GM12878 (cell line): ENCODE measurements around the gene PITRM1. TPM values are rescaled to one million over a fixed set of nuclear protein-coding genes. Genes with fewer than 3 reads are reported as not detected.

Experiments used
- ATAC-seq: fragments of 200-7000 bp; cut with Tn5 transposase; 3 replicates; pipeline ENCODE4 v1.9.1; 2020; ENCODE audit warnings: mild to moderate bottlenecking, moderate library complexity
- BruUV-seq: library from RNA; stranded (reverse); fragments of 400-500 nt; replicated peaks from 2 replicates; lab custom pipeline; 2021; lab: Mats Ljungman, UMichigan
- CTCF ChIA-PET: fragments of 300-600 bp; sonication (Branson Sonifier 250); formaldehyde crosslinking; extraction: SDS; loops from one replicate; lab custom pipeline; 2021; ENCODE audit warnings: inconsistent platforms; lab: Yijun Ruan, JAX
- POLR2A ChIA-PET: fragments of 350-600 bp; formaldehyde crosslinking; extraction: SDS; loops from one replicate; lab custom pipeline; 2021; ENCODE audit warnings: inconsistent platforms; lab: Charles Lee
- RAD21 ChIA-PET: fragments of 300-600 bp; sonication (Branson Sonifier 250); formaldehyde crosslinking; loops from one replicate; lab custom pipeline; 2023; ENCODE audit warnings: antibody characterized with exemption; ENCODE audit not compliant: unreplicated experiment; lab: Charles Lee
- SMC1A ChIA-PET: fragments of 300-600 bp; sonication (Branson Sonifier 250); formaldehyde crosslinking; loops from one replicate; lab custom pipeline; 2023; ENCODE audit not compliant: unreplicated experiment, uncharacterized antibody; lab: Charles Lee
- DNase-seq: peaks from one replicate; pipeline ENCODE4 v3.0.0-alpha.2; 2011; ENCODE audit warnings: low read depth, low spot score
- FAIRE-seq: peaks from 3 replicates; lab custom pipeline; 2011; peaks lifted over from hg19 to GRCh38; lab: Jason Lieb, UNC
- H2AFZ ChIP-seq: 2 replicates; pipeline ENCODE4 v1.6.0; 2011; ENCODE audit warnings: low read depth, low read length, control low read depth; ENCODE audit not compliant: control insufficient read depth
- H3K27ac ChIP-seq: 2 replicates; pipeline ENCODE4 v1.5.1; 2011; ENCODE audit warnings: control low read depth; ENCODE audit not compliant: control insufficient read depth, insufficient read depth
- H3K27me3 ChIP-seq, 2 experiments: replicated peaks in 1 of 2; 2 replicates each; pipeline versions ENCODE4 v1.6.0 to v1.6.1; 2011; ENCODE audit warnings: low read length in 1 of 2; ENCODE audit not compliant: control insufficient read depth in 2 of 2, insufficient read depth in 2 of 2
- H3K36me3 ChIP-seq, 2 experiments: 2 replicates each; pipeline ENCODE4 v1.5.1; 2011; ENCODE audit warnings: low read length in 1 of 2; ENCODE audit not compliant: control insufficient read depth in 2 of 2, insufficient read depth in 2 of 2
- H3K4me1 ChIP-seq: 2 replicates; pipeline ENCODE4 v1.6.1; 2011; ENCODE audit warnings: mild to moderate bottlenecking, low read length, moderate library complexity, mixed read lengths; ENCODE audit not compliant: control insufficient read depth, insufficient read depth
- H3K4me2 ChIP-seq: 2 replicates; pipeline ENCODE4 v1.6.0; 2011; ENCODE audit warnings: control low read depth; ENCODE audit not compliant: control insufficient read depth, insufficient read depth
- H3K4me3 ChIP-seq: fragments of 200-600 bp; sonication (generic); 2 replicates; pipeline ENCODE4 v1.5.1; 2016
- H3K79me2 ChIP-seq: 2 replicates; pipeline ENCODE4 v1.6.0; 2011; ENCODE audit warnings: low read length; ENCODE audit not compliant: control insufficient read depth, insufficient read depth
- H3K9ac ChIP-seq: 2 replicates; pipeline ENCODE4 v1.8.0; 2011; ENCODE audit warnings: low read length, control low read depth, mixed read lengths; ENCODE audit not compliant: control insufficient read depth, insufficient read depth
- H3K9me3 ChIP-seq: replicated peaks from 3 replicates; pipeline ENCODE4 v1.5.1; 2011; ENCODE audit warnings: mild to moderate bottlenecking, low read length; ENCODE audit not compliant: control insufficient read depth, insufficient read depth
- H4K20me1 ChIP-seq: 2 replicates; pipeline ENCODE4 v1.6.0; 2011; ENCODE audit not compliant: control insufficient read depth, insufficient read depth
- BHLHE40 ChIP-seq, 2 experiments: fragments of 450-650 bp in 1 of 2; IDR thresholded peaks; 2 replicates each; pipeline ENCODE4 v1.6.1; 2011 to 2017; ENCODE audit warnings: low read depth in 2 of 2, borderline replicate concordance in 1 of 2, improper control_type of control experiment in 1 of 2, low read length in 1 of 2, mild to moderate bottlenecking in 1 of 2
- CHD2 ChIP-seq: IDR thresholded peaks from 2 replicates; pipeline ENCODE4 v1.6.1; 2011; ENCODE audit warnings: low read depth, low read length, improper control_type of control experiment, borderline replicate concordance
- CTCF ChIP-seq, 3 experiments: IDR thresholded peaks in 2 of 3; conservative IDR thresholded peaks in 1 of 3; 2 replicates each; pipeline ENCODE4 v1.5.1; 2011; ENCODE audit warnings: low read depth in 3 of 3, low read length in 3 of 3, mild to moderate bottlenecking in 3 of 3, control low read depth in 2 of 3, moderate library complexity in 2 of 3, inconsistent platforms in 1 of 3, mixed read lengths in 1 of 3; ENCODE audit not compliant: control insufficient read depth in 2 of 3, insufficient read depth in 1 of 3; ENCODE audit errors: extremely low read depth in 1 of 3
- GATAD2B ChIP-seq: fragments of 450-650 bp; conservative IDR thresholded peaks from 2 replicates; pipeline ENCODE4 v1.6.1; 2017; ENCODE audit warnings: low read depth, mild to moderate bottlenecking, moderate library complexity
- HDAC2 ChIP-seq: fragments of 200-600 bp; sonication (generic); IDR thresholded peaks from 2 replicates; pipeline ENCODE4 v1.6.1; 2017
- MXI1 ChIP-seq: fragments of 150-350 bp; IDR thresholded peaks from 2 replicates; pipeline ENCODE4 v1.6.1; 2011; ENCODE audit warnings: low read depth, mild to moderate bottlenecking, inconsistent platforms, low read length, improper control_type of control experiment
- MYC ChIP-seq: IDR thresholded peaks from 2 replicates; pipeline ENCODE4 v1.6.1; 2011; ENCODE audit warnings: mild to moderate bottlenecking, low read length, moderate library complexity, inconsistent platforms; ENCODE audit not compliant: insufficient read depth, insufficient replicate concordance, insufficient read length, severe bottlenecking
- NBN ChIP-seq: fragments of 450-650 bp; IDR thresholded peaks from 2 replicates; pipeline ENCODE4 v1.6.1; 2016
- NR2C1 ChIP-seq: fragments of 450-650 bp; IDR thresholded peaks from 2 replicates; pipeline ENCODE4 v1.6.1; 2017; ENCODE audit warnings: antibody characterized with exemption, mild to moderate bottlenecking, moderate library complexity
- POLR2AphosphoS5 ChIP-seq: IDR thresholded peaks from 2 replicates; pipeline ENCODE4 v1.6.1; 2011; ENCODE audit warnings: mild to moderate bottlenecking, low read length, inconsistent platforms
- SMARCA5 ChIP-seq: fragments of 450-650 bp; IDR thresholded peaks from 2 replicates; pipeline ENCODE4 v1.6.1; 2017; ENCODE audit warnings: mild to moderate bottlenecking
- SP1 ChIP-seq: IDR thresholded peaks from one replicate; pipeline ENCODE4 v1.6.1; 2011; ENCODE audit warnings: low read depth, low read length
- YY1 ChIP-seq: IDR thresholded peaks from 2 replicates; pipeline ENCODE4 v1.6.1; 2011; ENCODE audit warnings: low read depth, mild to moderate bottlenecking, low read length
- WGBS: methylation state at CpG from one replicate; pipeline ENCODE4 v1.1.6; 2016; ENCODE audit warnings: low lambda C conversion rate; ENCODE audit not compliant: insufficient replicate concordance, insufficient coverage; ENCODE audit errors: missing lambda C conversion rate; 5-methylcytosine and 5-hydroxymethylcytosine counted together
- in situ Hi-C: fragments of 300-500 bp; cut with MboI; formaldehyde crosslinking; loops from 9 replicates; pipeline ENCODE4 v1.14.3; 2018; ENCODE audit warnings: mixed read lengths
- intact Hi-C: fragments of 100-400 bp; cut with micrococcal nuclease; formaldehyde crosslinking; loops from one replicate; pipeline ENCODE4 v1.14.2; 2022; ENCODE audit not compliant: unreplicated experiment
- polyA plus RNA-seq, 11 experiments: library from polyadenylated mRNA; depleted of rRNA in 4 of 11; unstranded in 6 of 11; stranded (reverse) in 5 of 11; fragments of >200 nt; fragmentation: Nextera tagmentation in 4 of 11; fragmentation: Illumina TruSeq in 1 of 11; extraction: Ambion mirVana in 4 of 11; extraction: Trizol in 1 of 11; gene quantifications; 1 replicate in 1 of 11; 2 replicates in 10 of 11; pipeline versions ENCODE4 v1.2.1 to v1.2.3, GENCODE V29; 2011 to 2016; ENCODE audit warnings: inconsistent platforms in 2 of 11, missing spikeins in 2 of 11, low read depth in 1 of 11
- total RNA-seq, 4 experiments: library from RNA; depleted of rRNA in 3 of 4; stranded (reverse); fragments of >200 nt in 3 of 4; fragmentation: Illumina TruSeq in 1 of 4; extraction: Trizol in 1 of 4; gene quantifications; 2 replicates each; pipeline versions ENCODE4 v1.2.1 to v1.2.3, GENCODE V29; 2013 to 2021
- TF ChIP-seq, protein P1 (sequence below): fragments of 450-650 bp; IDR thresholded peaks from 2 replicates; pipeline ENCODE4 v1.6.1; 2017; ENCODE audit warnings: mild to moderate bottlenecking, moderate library complexity
- TF ChIP-seq, protein P2 (sequence below): fragments of 450-650 bp; IDR thresholded peaks from 2 replicates; pipeline ENCODE4 v1.6.1; 2018; ENCODE audit warnings: borderline replicate concordance, mild to moderate bottlenecking; ENCODE audit not compliant: partially characterized antibody

The PITRM1 gene
- total and polyA plus RNA-seq, 10 of the 15 experiments (the other 5 are each of a cell fraction or from before 2014, with no cell fraction given) = 15.5 to 53.0 (median 45.0) TPM

DNA sequence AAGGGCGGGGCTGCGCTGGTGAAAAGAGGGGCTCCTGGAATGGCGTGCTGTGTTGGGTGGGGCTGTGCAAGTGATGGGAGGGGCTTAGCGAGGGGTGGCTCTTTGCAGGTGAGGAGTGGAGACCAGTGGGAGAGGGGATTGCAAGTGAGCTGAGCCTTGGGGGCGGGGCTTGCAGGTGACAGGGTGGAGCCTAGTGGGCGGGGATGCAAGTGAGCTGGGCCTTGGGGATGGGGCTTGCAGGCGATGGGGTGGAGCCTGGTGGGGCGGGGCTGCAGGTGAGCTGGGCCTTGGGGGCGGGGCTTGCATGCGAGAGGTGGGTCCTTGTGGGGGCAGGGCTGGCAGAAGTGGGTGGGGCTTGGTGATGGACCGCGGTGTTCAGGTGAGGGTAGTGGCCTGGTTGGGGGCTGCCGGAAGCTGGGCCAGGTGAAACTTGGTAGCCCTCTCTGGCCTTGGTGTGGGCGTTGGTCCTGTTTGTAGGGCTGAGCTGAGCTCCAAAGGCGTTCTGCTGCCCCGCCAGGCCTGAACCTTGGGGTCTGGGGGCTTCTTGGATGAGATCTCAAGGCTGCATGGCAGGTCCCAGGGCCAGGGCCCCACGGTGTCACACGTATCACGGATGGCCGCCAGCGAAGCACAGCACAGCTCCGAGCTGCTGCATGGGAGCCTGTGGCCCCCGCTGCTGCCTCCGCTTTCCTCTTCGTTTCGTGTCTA lies 743 bp upstream of the PITRM1 start:
- ChIA-PET POLR2A (interaction anchor here (1.0 to 1.7 kb wide), 2 partner anchors 9 to 105 kb away, joined by 4 to 6 read pairs; no protein-coding TSS in a partner anchor), CTCF (interaction anchor here (1.6 kb wide), 1 partner anchor 20 kb away, joined by 4 read pairs; no protein-coding TSS in a partner anchor), SMC1A (no interaction called here), RAD21 (no interaction called here)
- peaks cover 11% of the 10 kb centered on the region for H3K79me2 ChIP-seq
- peaks cover 0 to 3% of the 10 kb centered on the region in 2 experiments; a peak in 2 of 4 replicates for H3K27me3 ChIP-seq
- peak overlapping the region; percentile 85 for H2AFZ ChIP-seq
- H3K4me1 ChIP-seq = peaks cover 11% of the 10 kb centered on the region
- WGBS = 3% methylated on average over 20 of the region's 26 CpGs
- in situ Hi-C loops = no loop called here
- peak overlapping the region; percentile 52; the same call in 1 of the 2 replicates for H3K4me3 ChIP-seq
- peak; percentile 62 for ATAC-seq
- no peak for DNase-seq
- BruUV-seq = no TSS peak
- H3K9ac ChIP-seq = no peak overlapping the region
- H3K27ac ChIP-seq = no peak overlapping the region
- intact Hi-C loops = no loop called here
- peaks cover 2 to 6% of the 10 kb centered on the region in 2 experiments; a peak in 3 of 4 replicates for H3K36me3 ChIP-seq
- FAIRE-seq = no peak
- H3K4me2 ChIP-seq = peak overlapping the region; percentile 66
- no peaks in the 10 kb centered on the region for H4K20me1 ChIP-seq
- no peaks in the 10 kb centered on the region; the same call in 2 of the 3 replicates for H3K9me3 ChIP-seq
- TF ChIP-seq, protein P1, sequence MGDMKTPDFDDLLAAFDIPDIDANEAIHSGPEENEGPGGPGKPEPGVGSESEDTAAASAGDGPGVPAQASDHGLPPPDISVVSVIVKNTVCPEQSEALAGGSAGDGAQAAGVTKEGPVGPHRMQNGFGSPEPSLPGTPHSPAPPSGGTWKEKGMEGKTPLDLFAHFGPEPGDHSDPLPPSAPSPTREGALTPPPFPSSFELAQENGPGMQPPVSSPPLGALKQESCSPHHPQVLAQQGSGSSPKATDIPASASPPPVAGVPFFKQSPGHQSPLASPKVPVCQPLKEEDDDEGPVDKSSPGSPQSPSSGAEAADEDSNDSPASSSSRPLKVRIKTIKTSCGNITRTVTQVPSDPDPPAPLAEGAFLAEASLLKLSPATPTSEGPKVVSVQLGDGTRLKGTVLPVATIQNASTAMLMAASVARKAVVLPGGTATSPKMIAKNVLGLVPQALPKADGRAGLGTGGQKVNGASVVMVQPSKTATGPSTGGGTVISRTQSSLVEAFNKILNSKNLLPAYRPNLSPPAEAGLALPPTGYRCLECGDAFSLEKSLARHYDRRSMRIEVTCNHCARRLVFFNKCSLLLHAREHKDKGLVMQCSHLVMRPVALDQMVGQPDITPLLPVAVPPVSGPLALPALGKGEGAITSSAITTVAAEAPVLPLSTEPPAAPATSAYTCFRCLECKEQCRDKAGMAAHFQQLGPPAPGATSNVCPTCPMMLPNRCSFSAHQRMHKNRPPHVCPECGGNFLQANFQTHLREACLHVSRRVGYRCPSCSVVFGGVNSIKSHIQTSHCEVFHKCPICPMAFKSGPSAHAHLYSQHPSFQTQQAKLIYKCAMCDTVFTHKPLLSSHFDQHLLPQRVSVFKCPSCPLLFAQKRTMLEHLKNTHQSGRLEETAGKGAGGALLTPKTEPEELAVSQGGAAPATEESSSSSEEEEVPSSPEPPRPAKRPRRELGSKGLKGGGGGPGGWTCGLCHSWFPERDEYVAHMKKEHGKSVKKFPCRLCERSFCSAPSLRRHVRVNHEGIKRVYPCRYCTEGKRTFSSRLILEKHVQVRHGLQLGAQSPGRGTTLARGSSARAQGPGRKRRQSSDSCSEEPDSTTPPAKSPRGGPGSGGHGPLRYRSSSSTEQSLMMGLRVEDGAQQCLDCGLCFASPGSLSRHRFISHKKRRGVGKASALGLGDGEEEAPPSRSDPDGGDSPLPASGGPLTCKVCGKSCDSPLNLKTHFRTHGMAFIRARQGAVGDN = no peak
- TF ChIP-seq SP1 (peak; percentile 36), SMARCA5 (no peak), NR2C1 (no peak), BHLHE40 (IDR thresholded peaks at IDR 0.05; ENCODE audit: borderline replicate concordance in 1 of 2, low read depth in 2 of 2, low read length in 1 of 2) (0 out of 4 replicates have a peak, but pooled peaks of 1 of the 2 experiments have one; percentile 24), MXI1 (no peak), NBN (peak; percentile 41; the same call in 1 of the 2 replicates), CTCF (IDR thresholded peaks at IDR 0.05 in 2 of 3, conservative IDR thresholded peaks at IDR 0.05 in 1 of 3; ENCODE audit: control insufficient read depth in 2 of 3, extremely low read depth in 1 of 3, insufficient read depth in 1 of 3, low read depth in 3 of 3, low read length in 3 of 3) (no peak), GATAD2B (no peak), MYC (no peak), HDAC2 (no peak), CHD2 (no peak), POLR2AphosphoS5 (no peak), YY1 (no peak)
- TF ChIP-seq, protein P2, sequence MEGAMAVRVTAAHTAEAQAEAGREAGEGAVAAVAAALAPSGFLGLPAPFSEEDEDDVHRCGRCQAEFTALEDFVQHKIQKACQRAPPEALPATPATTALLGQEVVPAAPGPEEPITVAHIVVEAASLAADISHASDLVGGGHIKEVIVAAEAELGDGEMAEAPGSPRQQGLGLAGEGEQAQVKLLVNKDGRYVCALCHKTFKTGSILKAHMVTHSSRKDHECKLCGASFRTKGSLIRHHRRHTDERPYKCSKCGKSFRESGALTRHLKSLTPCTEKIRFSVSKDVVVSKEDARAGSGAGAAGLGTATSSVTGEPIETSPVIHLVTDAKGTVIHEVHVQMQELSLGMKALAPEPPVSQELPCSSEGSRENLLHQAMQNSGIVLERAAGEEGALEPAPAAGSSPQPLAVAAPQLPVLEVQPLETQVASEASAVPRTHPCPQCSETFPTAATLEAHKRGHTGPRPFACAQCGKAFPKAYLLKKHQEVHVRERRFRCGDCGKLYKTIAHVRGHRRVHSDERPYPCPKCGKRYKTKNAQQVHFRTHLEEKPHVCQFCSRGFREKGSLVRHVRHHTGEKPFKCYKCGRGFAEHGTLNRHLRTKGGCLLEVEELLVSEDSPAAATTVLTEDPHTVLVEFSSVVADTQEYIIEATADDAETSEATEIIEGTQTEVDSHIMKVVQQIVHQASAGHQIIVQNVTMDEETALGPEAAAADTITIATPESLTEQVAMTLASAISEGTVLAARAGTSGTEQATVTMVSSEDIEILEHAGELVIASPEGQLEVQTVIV = no peak
